Measurements from ENCODE around the gene PCSK5. TPM values are rescaled to one million over a fixed set of nuclear protein-coding genes. Genes with fewer than 3 reads are reported as not detected.

The PCSK5 gene
- total and polyA plus RNA-seq, 3 experiments from 2014 or later: 1.6 to 1.9 (median 1.8) TPM

DNA sequence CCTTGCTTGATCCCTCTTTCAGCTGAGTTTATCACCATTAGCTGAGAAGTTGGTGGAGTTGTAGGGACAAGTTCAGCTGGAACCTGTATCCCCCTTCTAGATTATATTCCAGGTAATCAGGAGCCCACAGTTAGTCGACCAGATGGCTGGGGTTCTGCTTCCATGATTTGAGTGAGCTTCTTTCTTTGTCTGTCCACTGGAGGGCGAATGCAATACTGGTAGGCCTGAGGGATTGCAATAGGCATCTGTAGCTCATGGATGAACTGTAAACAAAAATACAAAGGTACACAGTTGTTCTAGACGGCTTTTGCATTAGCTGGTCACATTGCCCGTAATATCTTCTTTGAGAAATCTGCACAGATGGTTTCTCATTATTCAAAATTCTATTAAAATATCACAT, 88.9 kb downstream of the PCSK5 start:
- no peak overlapping the region for H3K4me3 Mint-ChIP-seq
- Histone ChIP-seq H3K36me3 (ENCODE audit: insufficient read depth, low read length) (no peaks in the 10 kb centered on the region), H3K9me3 (ENCODE audit: low read length) (no peaks in the 10 kb centered on the region), H3K27me3 (ENCODE audit: insufficient read depth, low read length, poor library complexity, severe bottlenecking) (no peaks in the 10 kb centered on the region), H3K27ac (ENCODE audit: low read depth, low read length) (no peak overlapping the region), H3K4me1 (ENCODE audit: insufficient read depth, low read length) (no peaks in the 10 kb centered on the region), H3K4me3 (ENCODE audit: low read length) (no peak overlapping the region)
- CTCF ChIA-PET: no interaction called here
- no peaks in the 10 kb centered on the region for H3K27me3 Mint-ChIP-seq
- H3K4me1 Mint-ChIP-seq: peaks cover 0 to 3% (median 0%) of the 10 kb centered on the region in 3 donors
- H3K27ac Mint-ChIP-seq: no peak overlapping the region
- no peak for DNase-seq
- no peaks in the 10 kb centered on the region for H3K9me3 Mint-ChIP-seq
- POLR2A ChIA-PET: no interaction called here
- H3K36me3 Mint-ChIP-seq: no peaks in the 10 kb centered on the region

DNA sequence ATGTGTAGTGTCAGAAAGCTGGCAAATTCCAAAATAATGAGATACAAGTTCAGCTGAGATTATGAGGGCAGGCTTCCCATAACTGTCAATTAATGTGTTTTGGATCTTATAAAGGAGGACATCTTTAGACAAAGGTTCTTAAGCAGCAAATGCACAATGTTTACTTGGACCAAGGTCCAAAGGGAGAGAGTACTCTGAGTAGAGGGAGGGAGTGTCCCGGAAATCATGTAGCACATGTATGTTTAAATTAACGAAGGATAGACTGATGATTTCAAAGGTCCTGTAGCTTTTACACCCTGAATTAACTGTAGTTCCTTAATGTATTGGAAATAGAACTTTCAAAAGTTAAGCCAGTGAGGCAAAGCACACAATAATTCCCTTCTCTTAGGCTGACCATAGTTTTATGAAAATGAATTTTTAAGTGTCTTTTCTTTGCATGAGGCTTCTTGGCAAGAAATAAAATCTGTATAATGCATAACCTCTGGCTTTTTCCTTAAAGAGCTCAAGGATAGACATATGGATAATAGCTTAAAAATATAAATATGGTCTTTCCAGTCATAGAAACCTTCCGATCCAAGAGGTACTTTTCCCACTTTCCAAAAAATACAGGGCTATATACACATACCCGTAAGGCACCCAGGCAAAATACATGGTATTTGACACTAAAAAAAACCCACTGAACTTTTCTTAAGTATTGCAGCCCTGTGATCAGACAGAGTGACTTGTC, 93.0 kb downstream of the PCSK5 start:
- no peaks in the 10 kb centered on the region for H3K9me3 ChIP-seq (ENCODE audit: low read length)
- H3K27ac ChIP-seq (ENCODE audit: low read depth, low read length): no peak overlapping the region
- no peaks in the 10 kb centered on the region for H3K27me3 ChIP-seq (ENCODE audit: insufficient read depth, low read length, poor library complexity, severe bottlenecking)
- Mint-ChIP-seq H3K27ac (no peak overlapping the region), H3K36me3 (peaks cover 2 to 9% (median 7%) of the 10 kb centered on the region in 3 donors), H3K9me3 (no peaks in the 10 kb centered on the region), H3K4me3 (no peak overlapping the region), H3K4me1 (no peaks in the 10 kb centered on the region), H3K27me3 (no peaks in the 10 kb centered on the region)
- peaks cover 3% of the 10 kb centered on the region for H3K4me1 ChIP-seq (ENCODE audit: insufficient read depth, low read length)
- CTCF ChIA-PET: no interaction called here
- H3K36me3 ChIP-seq (ENCODE audit: insufficient read depth, low read length): no peaks in the 10 kb centered on the region
- DNase-seq: no peak
- no peak overlapping the region for H3K4me3 ChIP-seq (ENCODE audit: low read length)
- POLR2A ChIA-PET: no interaction called here

DNA sequence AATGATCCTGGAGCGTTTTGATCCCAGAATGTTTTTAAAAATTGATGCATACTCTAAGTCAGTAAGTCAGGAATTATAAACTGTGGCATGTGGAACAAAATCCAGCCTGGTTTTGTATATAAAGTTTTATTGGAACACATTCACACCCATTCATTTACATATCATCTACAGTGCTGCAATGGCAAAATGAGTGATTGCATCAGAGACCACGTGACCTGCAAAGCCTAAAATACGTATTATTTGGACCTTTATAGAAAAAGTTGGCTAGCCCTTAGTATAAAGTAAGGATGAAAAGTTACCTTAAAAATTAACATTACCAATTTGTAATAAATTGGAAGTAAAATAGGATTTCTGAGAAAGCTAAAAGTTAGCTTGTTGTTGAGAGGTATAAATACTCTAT, 95.0 kb downstream of the PCSK5 start:
- Histone ChIP-seq H3K36me3 (ENCODE audit: insufficient read depth, low read length) (no peaks in the 10 kb centered on the region), H3K27ac (ENCODE audit: low read depth, low read length) (no peak overlapping the region), H3K4me3 (ENCODE audit: low read length) (no peak overlapping the region), H3K4me1 (ENCODE audit: insufficient read depth, low read length) (peaks cover 5% of the 10 kb centered on the region), H3K27me3 (ENCODE audit: insufficient read depth, low read length, poor library complexity, severe bottlenecking) (no peaks in the 10 kb centered on the region), H3K9me3 (ENCODE audit: low read length) (no peaks in the 10 kb centered on the region)
- POLR2A ChIA-PET: no interaction called here
- no peaks in the 10 kb centered on the region for H3K27me3 Mint-ChIP-seq
- CTCF ChIA-PET: no interaction called here
- DNase-seq: no peak
- no peak overlapping the region for H3K27ac Mint-ChIP-seq
- peaks cover 0 to 2% (median 0%) of the 10 kb centered on the region in 5 donors for H3K9me3 Mint-ChIP-seq
- no peak overlapping the region for H3K4me3 Mint-ChIP-seq
- H3K4me1 Mint-ChIP-seq: peaks cover 0 to 3% (median 0%) of the 10 kb centered on the region in 3 donors
- H3K36me3 Mint-ChIP-seq: peaks cover 2 to 12% (median 7%) of the 10 kb centered on the region in 3 donors

DNA sequence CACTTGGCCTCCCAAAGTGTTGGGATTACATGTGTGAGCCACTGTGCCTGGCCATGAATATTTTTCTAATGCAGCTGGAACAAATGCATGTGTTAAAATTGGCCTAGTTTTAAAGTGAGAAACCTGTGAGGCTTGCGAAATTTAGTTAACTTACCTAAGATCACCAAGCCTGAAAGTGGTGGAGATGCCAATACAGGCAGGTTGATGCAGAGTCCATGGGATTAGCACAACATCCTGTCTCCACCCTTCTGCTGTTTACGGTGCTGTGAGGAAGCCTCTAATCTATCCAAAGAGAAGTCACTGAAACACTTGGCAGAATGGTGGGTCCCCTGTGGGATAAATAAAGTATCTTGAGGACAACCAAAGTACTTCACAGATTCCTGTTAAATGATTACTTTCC, 98.2 kb downstream of the PCSK5 start:
- Mint-ChIP-seq H3K4me3 (no peak overlapping the region), H3K36me3 (peaks cover 2 to 12% (median 7%) of the 10 kb centered on the region in 3 donors), H3K27ac (no peak overlapping the region), H3K4me1 (peaks cover 0 to 5% (median 0%) of the 10 kb centered on the region in 3 donors), H3K27me3 (no peaks in the 10 kb centered on the region), H3K9me3 (peaks cover 0 to 2% (median 0%) of the 10 kb centered on the region in 5 donors)
- ChIA-PET POLR2A (no interaction called here), CTCF (no interaction called here)
- no peak overlapping the region for H3K4me3 ChIP-seq (ENCODE audit: low read length)
- H3K9me3 ChIP-seq (ENCODE audit: low read length): no peaks in the 10 kb centered on the region
- DNase-seq: no peak
- peaks cover 5% of the 10 kb centered on the region for H3K4me1 ChIP-seq (ENCODE audit: insufficient read depth, low read length)
- no peak overlapping the region for H3K27ac ChIP-seq (ENCODE audit: low read depth, low read length)
- no peaks in the 10 kb centered on the region for H3K27me3 ChIP-seq (ENCODE audit: insufficient read depth, low read length, poor library complexity, severe bottlenecking)
- no peaks in the 10 kb centered on the region for H3K36me3 ChIP-seq (ENCODE audit: insufficient read depth, low read length)

DNA sequence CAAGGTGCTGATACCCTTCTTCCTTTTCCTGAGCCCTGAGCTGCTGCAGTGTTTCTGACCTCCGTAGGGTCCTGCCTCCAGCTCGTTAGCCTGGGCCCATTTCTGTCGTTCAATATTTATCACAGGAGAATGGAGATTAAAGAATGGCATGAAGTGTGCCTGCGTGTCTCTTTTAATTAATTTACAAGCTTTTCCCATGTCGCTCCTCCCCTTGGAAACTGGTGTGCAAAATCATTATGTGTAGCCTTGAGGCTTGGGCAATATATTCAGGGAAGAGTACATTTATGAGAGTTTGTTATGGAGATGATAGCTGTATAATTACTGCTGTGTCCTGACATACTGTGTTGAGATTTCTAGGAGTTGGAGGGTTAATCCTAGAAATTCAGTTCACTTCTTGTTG, 99.7 kb downstream of the PCSK5 start:
- no peak overlapping the region for H3K4me3 Mint-ChIP-seq
- no peaks in the 10 kb centered on the region for H3K27me3 Mint-ChIP-seq
- H3K27me3 ChIP-seq (ENCODE audit: insufficient read depth, low read length, poor library complexity, severe bottlenecking): no peaks in the 10 kb centered on the region
- H3K9me3 Mint-ChIP-seq: peaks cover 0 to 5% (median 0%) of the 10 kb centered on the region in 5 donors
- CTCF ChIA-PET: no interaction called here
- no peak for DNase-seq
- peaks cover 5% of the 10 kb centered on the region for H3K4me1 ChIP-seq (ENCODE audit: insufficient read depth, low read length)
- H3K36me3 Mint-ChIP-seq: peaks cover 2 to 15% (median 7%) of the 10 kb centered on the region in 3 donors
- no peak overlapping the region for H3K27ac ChIP-seq (ENCODE audit: low read depth, low read length)
- no peaks in the 10 kb centered on the region for H3K9me3 ChIP-seq (ENCODE audit: low read length)
- H3K27ac Mint-ChIP-seq: no peak overlapping the region
- no peaks in the 10 kb centered on the region for H3K36me3 ChIP-seq (ENCODE audit: insufficient read depth, low read length)
- no peak overlapping the region for H3K4me3 ChIP-seq (ENCODE audit: low read length)
- peaks cover 0 to 5% (median 0%) of the 10 kb centered on the region in 3 donors for H3K4me1 Mint-ChIP-seq
- POLR2A ChIA-PET: no interaction called here

DNA sequence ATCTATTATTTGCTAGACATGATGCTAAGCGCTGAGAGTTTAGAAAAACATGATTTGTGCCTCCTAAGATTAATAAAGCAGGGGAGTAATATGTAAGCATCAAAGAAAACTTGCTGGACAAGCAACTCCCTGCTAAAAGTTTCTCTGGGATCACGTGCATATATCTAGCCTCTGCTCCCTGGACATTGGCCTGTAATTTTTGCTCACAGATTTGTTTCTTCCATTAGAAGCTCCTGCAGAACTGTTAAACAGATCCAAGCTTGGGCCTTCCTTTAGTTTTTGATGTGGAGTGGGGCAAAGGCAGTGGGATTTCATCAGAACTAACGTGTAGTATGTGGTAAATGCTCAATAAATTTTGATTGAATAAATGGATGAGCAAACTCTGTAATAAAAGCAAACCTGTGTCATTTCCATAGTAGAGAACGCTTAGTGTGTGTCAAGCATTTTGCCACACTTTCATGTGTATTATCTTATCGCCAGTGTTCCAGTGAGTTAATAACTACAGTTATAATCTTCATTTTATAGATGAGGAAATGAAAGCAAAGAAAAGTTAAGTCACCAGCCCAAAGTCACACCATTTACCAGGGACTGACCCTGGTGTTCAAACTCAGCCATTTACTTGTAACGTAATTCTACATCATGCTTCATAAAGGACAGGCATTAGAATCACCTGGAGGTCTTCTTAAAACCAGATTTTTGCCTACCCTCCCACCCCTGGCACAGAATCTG, 100.3 kb downstream of the PCSK5 start:
- H3K4me1 Mint-ChIP-seq: peaks cover 0 to 5% (median 0%) of the 10 kb centered on the region in 3 donors
- no peaks in the 10 kb centered on the region for H3K9me3 ChIP-seq (ENCODE audit: low read length)
- H3K27me3 Mint-ChIP-seq: no peaks in the 10 kb centered on the region
- H3K36me3 Mint-ChIP-seq: peaks cover 2 to 15% (median 7%) of the 10 kb centered on the region in 3 donors
- no peak overlapping the region for H3K4me3 ChIP-seq (ENCODE audit: low read length)
- H3K4me3 Mint-ChIP-seq: no peak overlapping the region
- DNase-seq: no peak
- H3K9me3 Mint-ChIP-seq: peaks cover 0 to 5% (median 0%) of the 10 kb centered on the region in 5 donors
- no peak overlapping the region for H3K27ac ChIP-seq (ENCODE audit: low read depth, low read length)
- ChIA-PET CTCF (no interaction called here), POLR2A (no interaction called here)
- H3K4me1 ChIP-seq (ENCODE audit: insufficient read depth, low read length): peaks cover 5% of the 10 kb centered on the region
- H3K27ac Mint-ChIP-seq: no peak overlapping the region
- no peaks in the 10 kb centered on the region for H3K27me3 ChIP-seq (ENCODE audit: insufficient read depth, low read length, poor library complexity, severe bottlenecking)
- no peaks in the 10 kb centered on the region for H3K36me3 ChIP-seq (ENCODE audit: insufficient read depth, low read length)

DNA sequence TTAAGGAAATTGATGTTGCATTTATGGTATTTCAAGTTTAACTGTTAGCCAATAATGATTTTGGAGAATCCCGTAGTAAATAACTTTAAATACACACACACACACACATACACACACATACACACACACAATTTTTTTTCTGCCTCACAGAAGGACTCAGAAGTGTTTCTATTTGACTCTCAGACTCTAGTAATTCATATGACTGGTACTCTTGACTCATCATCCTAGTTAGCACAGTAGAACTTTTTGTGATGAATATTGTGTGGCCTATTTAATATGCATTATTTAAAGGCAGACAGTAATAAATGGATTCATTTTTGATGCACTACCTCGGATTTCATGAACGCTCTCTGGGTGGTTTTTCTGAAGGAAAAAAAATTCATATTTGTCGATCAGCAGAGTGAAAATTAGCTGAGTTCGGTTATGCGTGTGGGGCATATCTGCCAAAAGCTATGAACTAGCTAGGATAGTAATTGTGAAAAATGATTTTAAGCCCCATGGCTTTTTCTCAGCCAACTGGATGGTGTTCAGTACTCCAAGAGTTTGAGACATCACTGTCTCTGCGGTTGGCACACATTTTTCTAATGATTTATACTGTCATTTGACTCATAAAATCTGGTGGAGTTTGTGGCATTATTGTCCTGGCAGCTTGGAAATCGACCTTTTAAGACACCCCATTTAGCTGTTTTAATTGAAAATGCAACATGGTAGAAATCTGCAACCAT, 102.2 kb downstream of the PCSK5 start:
- ChIA-PET CTCF (no interaction called here), POLR2A (no interaction called here)
- Histone ChIP-seq H3K4me3 (ENCODE audit: low read length) (no peak overlapping the region), H3K9me3 (ENCODE audit: low read length) (no peaks in the 10 kb centered on the region), H3K27me3 (ENCODE audit: insufficient read depth, low read length, poor library complexity, severe bottlenecking) (no peaks in the 10 kb centered on the region), H3K27ac (ENCODE audit: low read depth, low read length) (no peak overlapping the region), H3K4me1 (ENCODE audit: insufficient read depth, low read length) (peaks cover 5% of the 10 kb centered on the region), H3K36me3 (ENCODE audit: insufficient read depth, low read length) (no peaks in the 10 kb centered on the region)
- Mint-ChIP-seq H3K4me3 (no peak overlapping the region), H3K27ac (no peak overlapping the region), H3K4me1 (peaks cover 0 to 5% (median 0%) of the 10 kb centered on the region in 3 donors), H3K9me3 (peaks cover 0 to 5% (median 0%) of the 10 kb centered on the region in 5 donors), H3K36me3 (peaks cover 0 to 6% (median 0%) of the 10 kb centered on the region in 3 donors), H3K27me3 (no peaks in the 10 kb centered on the region)
- DNase-seq: no peak

DNA sequence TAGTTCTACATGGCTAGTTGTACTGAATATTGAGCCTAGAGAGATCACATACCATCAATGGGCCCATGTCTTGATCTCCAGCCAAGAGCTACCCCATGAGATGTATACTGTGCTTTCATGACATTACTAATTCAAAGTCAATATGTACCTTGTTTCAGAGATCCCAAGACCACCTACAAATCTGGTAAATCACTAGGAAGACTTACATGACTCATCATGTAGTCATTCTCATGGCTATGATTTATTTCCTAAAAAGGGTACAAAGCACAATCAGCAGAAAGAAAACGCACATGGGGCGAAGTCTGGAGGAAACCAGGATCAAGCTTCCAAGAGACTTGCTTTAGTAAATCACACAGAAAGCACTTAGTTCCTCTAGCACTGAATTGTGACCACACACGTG, 103.0 kb downstream of the PCSK5 start:
- no peaks in the 10 kb centered on the region for H3K36me3 ChIP-seq (ENCODE audit: insufficient read depth, low read length)
- peaks cover 0 to 5% (median 0%) of the 10 kb centered on the region in 3 donors for H3K4me1 Mint-ChIP-seq
- H3K4me1 ChIP-seq (ENCODE audit: insufficient read depth, low read length): peaks cover 3% of the 10 kb centered on the region
- ChIA-PET POLR2A (no interaction called here), CTCF (no interaction called here)
- no peak overlapping the region for H3K27ac Mint-ChIP-seq
- H3K27me3 ChIP-seq (ENCODE audit: insufficient read depth, low read length, poor library complexity, severe bottlenecking): no peaks in the 10 kb centered on the region
- peaks cover 0 to 6% (median 0%) of the 10 kb centered on the region in 3 donors for H3K36me3 Mint-ChIP-seq
- H3K4me3 Mint-ChIP-seq: no peak overlapping the region
- no peak overlapping the region for H3K4me3 ChIP-seq (ENCODE audit: low read length)
- H3K27me3 Mint-ChIP-seq: no peaks in the 10 kb centered on the region
- H3K27ac ChIP-seq (ENCODE audit: low read depth, low read length): no peak overlapping the region
- DNase-seq: no peak
- H3K9me3 Mint-ChIP-seq: peaks cover 0 to 5% (median 1%) of the 10 kb centered on the region in 5 donors
- H3K9me3 ChIP-seq (ENCODE audit: low read length): no peaks in the 10 kb centered on the region
